Activated CD4-positive, alpha-beta T cell treated with anti-CD3 and anti-CD28 coated beads, Interleukin-2, amount 10 ng/mL, durations not matched to agents 7 days and 5 days (primary cell): ENCODE results near the gene SESN1. TPM values are rescaled to one million over a fixed set of nuclear protein-coding genes. Genes with fewer than 3 reads are reported as not detected.
A peak's percentile ranks its signal among the peaks of the same experiment; 100 is the strongest.

Source experiments
- CTCF ChIA-PET: fragments of 350-600 bp; sonication (Branson Sonifier 250); formaldehyde crosslinking; loops from one replicate; lab custom pipeline; 2021; ENCODE audit warnings: antibody characterized with exemption; lab: Charles Lee
- POLR2A ChIA-PET: fragments of 350-600 bp; sonication (Branson Sonifier 250); formaldehyde crosslinking; loops from one replicate; lab custom pipeline; 2021; ENCODE audit warnings: antibody characterized with exemption; lab: Charles Lee
- DNase-seq: peaks from one replicate; pipeline ENCODE4 v3.0.0-alpha.2; 2020
- H3K27ac Mint-ChIP-seq: one replicate; pipeline ENCODE4 v1.8.0; 2021; ENCODE audit warnings: mild to moderate bottlenecking, moderate library complexity, mixed read lengths
- H3K27me3 Mint-ChIP-seq: one replicate; pipeline ENCODE4 v1.8.0; 2021; ENCODE audit warnings: mixed read lengths
- H3K36me3 Mint-ChIP-seq: one replicate; pipeline ENCODE4 v1.8.0; 2021; ENCODE audit warnings: low read depth, mixed read lengths
- H3K4me1 Mint-ChIP-seq: one replicate; pipeline ENCODE4 v1.8.0; 2021; ENCODE audit warnings: mixed read lengths
- H3K4me3 Mint-ChIP-seq: one replicate; pipeline ENCODE4 v1.8.0; 2021; ENCODE audit warnings: mild to moderate bottlenecking, moderate library complexity, mixed read lengths
- H3K9me3 Mint-ChIP-seq: one replicate; pipeline ENCODE4 v1.8.0; 2021; ENCODE audit warnings: mixed read lengths
- total RNA-seq, 2 experiments: library from RNA; stranded (reverse); gene quantifications; one replicate each; pipeline ENCODE4 v1.2.3, GENCODE V29; 2021

The SESN1 gene
- total RNA-seq, 2 experiments from 2014 or later: 19.9 to 21.6 TPM

DNA sequence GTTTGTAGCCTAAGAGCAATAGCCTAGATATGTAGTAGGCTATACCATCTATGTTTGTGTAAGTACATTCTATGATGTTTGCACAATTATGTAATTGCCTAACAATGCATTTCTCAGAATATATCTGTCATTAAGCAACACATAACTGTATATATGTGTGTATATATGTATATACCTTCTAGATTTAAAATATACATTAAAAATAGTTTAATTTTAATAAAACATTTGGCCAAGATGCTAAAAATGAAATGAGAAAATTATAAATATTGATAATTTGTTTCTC, 20.6 kb downstream of the SESN1 start:
- no peak overlapping the region for H3K4me3 Mint-ChIP-seq

DNA sequence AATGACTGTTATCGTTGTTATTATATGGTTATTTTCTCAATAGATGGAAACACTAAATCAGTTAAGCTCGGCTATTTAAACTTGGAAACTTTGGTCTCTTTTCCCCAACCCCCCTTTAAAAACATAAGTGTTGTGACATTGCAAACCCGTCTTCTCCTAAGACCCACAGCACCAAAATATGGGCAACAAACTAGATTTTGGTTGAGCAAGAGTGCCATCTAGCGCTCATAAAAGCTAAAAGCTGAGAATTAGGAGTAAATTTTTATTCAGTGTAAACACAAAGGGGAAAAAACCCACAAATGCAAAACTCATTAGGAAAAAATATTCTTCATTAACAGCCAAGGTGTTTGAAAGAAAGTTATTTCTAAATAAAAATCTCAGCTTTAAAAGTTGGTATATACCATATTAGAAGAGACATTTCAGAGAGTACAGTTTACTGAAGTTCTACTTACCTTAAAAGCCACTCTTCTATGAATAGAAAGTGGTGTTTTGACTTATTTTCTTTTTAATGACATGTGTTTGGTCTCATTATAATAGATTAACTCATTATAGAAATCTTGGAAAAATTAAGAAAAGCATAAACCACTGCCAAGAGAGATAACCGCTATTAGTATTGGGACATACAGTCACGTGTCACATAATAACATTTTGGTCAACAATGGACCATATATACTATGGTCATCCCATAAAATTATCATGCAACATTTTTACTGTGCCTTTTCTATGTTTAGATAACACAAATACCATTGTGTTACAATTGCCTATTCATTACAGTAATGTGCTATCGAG, 21.1 kb downstream of the SESN1 start:
- H3K27me3 Mint-ChIP-seq: peaks cover 5% of the 10 kb centered on the region
- H3K4me1 Mint-ChIP-seq: peaks cover 21% of the 10 kb centered on the region
- CTCF ChIA-PET: interaction anchor here (0.6 to 2.4 kb wide), 12 partner anchors 15 to 531 kb away, joined by 3 to 7 read pairs (median 4); no protein-coding TSS in a partner anchor

More for the DNA sequence above, 20.6 kb downstream of the SESN1 start:
- POLR2A ChIA-PET: no interaction called here
- CTCF ChIA-PET: interaction anchor here (0.9 to 2.4 kb wide), 5 partner anchors 38 to 528 kb away, joined by 3 to 7 read pairs (median 4); partner anchors contain the start of gene ARMC2
- no peak for DNase-seq
- Mint-ChIP-seq H3K4me1 (peaks cover 21% of the 10 kb centered on the region), H3K27ac (no peak overlapping the region), H3K27me3 (peaks cover 5% of the 10 kb centered on the region), H3K36me3 (no peaks in the 10 kb centered on the region), H3K9me3 (no peaks in the 10 kb centered on the region)

GRCh38 chr6:109071125-109071917, 23.3 kb downstream of the SESN1 start:
- peaks cover 2% of the 10 kb centered on the region for H3K36me3 Mint-ChIP-seq
- ChIA-PET POLR2A (no interaction called here), CTCF (interaction anchor here (0.6 to 1.3 kb wide), 5 partner anchors 9 to 530 kb away, joined by 3 to 4 read pairs (median 3); partner anchors contain the start of gene FOXO3)
- H3K9me3 Mint-ChIP-seq: no peaks in the 10 kb centered on the region
- peaks cover 19% of the 10 kb centered on the region for H3K4me1 Mint-ChIP-seq
- peak overlapping the region; percentile 48 for H3K27ac Mint-ChIP-seq
- H3K4me3 Mint-ChIP-seq: peak overlapping the region; percentile 17
- no peak for DNase-seq
- H3K27me3 Mint-ChIP-seq: peaks cover 5% of the 10 kb centered on the region

More for the DNA sequence above, 21.1 kb downstream of the SESN1 start:
- no peaks in the 10 kb centered on the region for H3K9me3 Mint-ChIP-seq
- no peak overlapping the region for H3K4me3 Mint-ChIP-seq
- POLR2A ChIA-PET: no interaction called here
- H3K27ac Mint-ChIP-seq: no peak overlapping the region
- no peaks in the 10 kb centered on the region for H3K36me3 Mint-ChIP-seq
- DNase-seq: peak; percentile 74

DNA sequence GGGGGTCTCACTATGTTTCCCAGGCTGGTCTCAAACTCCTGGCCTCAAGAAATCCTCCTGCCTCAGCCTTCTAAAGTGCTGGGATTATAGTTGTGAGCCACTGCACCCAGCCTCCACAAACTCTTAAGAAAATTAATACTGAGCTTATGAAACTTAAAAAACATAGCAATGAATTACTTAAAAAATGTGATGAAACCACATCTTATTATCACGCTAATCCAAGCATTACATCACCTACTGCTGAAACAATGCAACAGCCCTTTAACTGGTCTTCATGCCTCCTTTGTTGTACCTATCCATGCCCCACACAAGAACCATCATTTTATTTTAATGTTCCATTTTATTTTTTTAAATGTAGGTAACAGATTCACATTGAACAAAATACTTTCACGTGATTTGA, 24.9 kb downstream of the SESN1 start:
- peaks cover 18% of the 10 kb centered on the region for H3K4me1 Mint-ChIP-seq
- peaks cover 3% of the 10 kb centered on the region for H3K27me3 Mint-ChIP-seq
- H3K4me3 Mint-ChIP-seq: no peak overlapping the region
- no peak overlapping the region for H3K27ac Mint-ChIP-seq
- H3K9me3 Mint-ChIP-seq: no peaks in the 10 kb centered on the region
- ChIA-PET POLR2A (no interaction called here), CTCF (interaction anchor here (0.6 to 1.3 kb wide), 4 partner anchors 11 to 849 kb away, joined by 3 to 7 read pairs (median 3); partner anchors contain the start of gene SESN1)
- H3K36me3 Mint-ChIP-seq: peaks cover 2% of the 10 kb centered on the region
- no peak for DNase-seq

GRCh38 chr6:109062767-109063352, 31.8 kb downstream of the SESN1 start:
- peaks cover 24% of the 10 kb centered on the region for H3K4me1 Mint-ChIP-seq
- H3K36me3 Mint-ChIP-seq: peaks cover 1% of the 10 kb centered on the region
- POLR2A ChIA-PET: no interaction called here
- H3K9me3 Mint-ChIP-seq: no peaks in the 10 kb centered on the region
- CTCF ChIA-PET: interaction anchor here (1.5 kb wide), 1 partner anchor 8 kb away, joined by 4 read pairs; no protein-coding TSS in a partner anchor
- no peak overlapping the region for H3K4me3 Mint-ChIP-seq
- H3K27me3 Mint-ChIP-seq: no peaks in the 10 kb centered on the region
- H3K27ac Mint-ChIP-seq: no peak overlapping the region
- DNase-seq: no peak

- no peak overlapping the region for H3K4me3 Mint-ChIP-seq
- H3K9me3 Mint-ChIP-seq: no peaks in the 10 kb centered on the region
- H3K36me3 Mint-ChIP-seq: peaks cover 1% of the 10 kb centered on the region
- no peak overlapping the region for H3K27ac Mint-ChIP-seq
- DNase-seq: no peak
- H3K27me3 Mint-ChIP-seq: no peaks in the 10 kb centered on the region
- POLR2A ChIA-PET: no interaction called here
- peaks cover 24% of the 10 kb centered on the region for H3K4me1 Mint-ChIP-seq
- CTCF ChIA-PET: interaction anchor here (0.8 to 1.5 kb wide), 2 partner anchors 9 to 10 kb away, joined by 3 to 4 read pairs; no protein-coding TSS in a partner anchor
These were observed 32.4 kb downstream of the SESN1 start for GRCh38 chr6:109062216-109062615.

DNA sequence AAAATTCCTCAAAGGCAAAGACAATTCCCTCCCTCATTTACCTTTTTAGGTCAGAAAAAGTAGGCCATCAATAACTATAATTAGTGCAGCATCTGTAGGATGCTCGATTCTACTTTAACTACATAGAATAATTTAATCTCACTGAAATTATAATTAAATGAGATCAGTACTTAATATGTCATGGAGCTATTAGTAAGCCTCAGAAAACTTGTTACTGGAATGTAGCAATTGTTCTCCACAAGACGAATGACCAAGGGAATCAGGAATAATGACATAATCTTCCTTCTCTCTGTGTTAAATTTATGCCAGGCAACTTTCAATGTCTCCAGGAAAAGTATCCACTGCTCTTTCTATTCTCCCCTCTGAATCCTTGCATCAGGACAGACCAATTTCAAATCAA, 34.1 kb downstream of the SESN1 start:
- no peaks in the 10 kb centered on the region for H3K9me3 Mint-ChIP-seq
- H3K27me3 Mint-ChIP-seq: no peaks in the 10 kb centered on the region
- no peak overlapping the region for H3K4me3 Mint-ChIP-seq
- ChIA-PET CTCF (no interaction called here), POLR2A (no interaction called here)
- no peak for DNase-seq
- peaks cover 1% of the 10 kb centered on the region for H3K36me3 Mint-ChIP-seq
- no peak overlapping the region for H3K27ac Mint-ChIP-seq
- H3K4me1 Mint-ChIP-seq: peaks cover 24% of the 10 kb centered on the region

GRCh38 chr6:109059571-109060021, 35.0 kb downstream of the SESN1 start:
- H3K9me3 Mint-ChIP-seq: no peaks in the 10 kb centered on the region
- H3K27me3 Mint-ChIP-seq: no peaks in the 10 kb centered on the region
- no peak for DNase-seq
- H3K36me3 Mint-ChIP-seq: peaks cover 1% of the 10 kb centered on the region
- ChIA-PET POLR2A (interaction anchor here (0.6 kb wide), 1 partner anchor 51 kb away, joined by 3 read pairs; no protein-coding TSS in a partner anchor), CTCF (interaction anchor here (0.9 to 1.0 kb wide), 3 partner anchors 10 to 163 kb away, joined by 3 read pairs; no protein-coding TSS in a partner anchor)
- no peak overlapping the region for H3K27ac Mint-ChIP-seq
- no peak overlapping the region for H3K4me3 Mint-ChIP-seq
- peaks cover 24% of the 10 kb centered on the region for H3K4me1 Mint-ChIP-seq

DNA sequence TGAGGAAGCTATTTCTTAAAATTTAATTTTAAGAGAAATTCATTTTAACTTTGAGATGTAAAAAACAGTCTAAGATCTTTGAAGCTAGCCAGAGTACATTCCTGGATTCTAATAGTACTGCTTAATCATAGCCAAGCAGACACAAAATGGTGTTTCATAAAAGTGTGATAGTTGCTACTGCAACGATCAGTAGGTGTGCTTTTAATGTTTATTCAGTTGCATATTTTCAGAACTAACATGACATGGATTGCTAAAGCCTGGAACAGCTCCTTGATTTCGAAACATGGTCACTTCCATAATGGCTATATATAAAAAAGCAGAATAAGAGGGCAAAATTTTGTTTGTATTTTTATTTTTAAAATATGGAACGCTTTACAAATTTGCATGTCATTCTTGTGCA, 35.5 kb downstream of the SESN1 start:
- H3K4me3 Mint-ChIP-seq: no peak overlapping the region
- peaks cover 1% of the 10 kb centered on the region for H3K36me3 Mint-ChIP-seq
- H3K27me3 Mint-ChIP-seq: no peaks in the 10 kb centered on the region
- no peaks in the 10 kb centered on the region for H3K9me3 Mint-ChIP-seq
- ChIA-PET POLR2A (interaction anchor here (0.6 kb wide), 1 partner anchor 103 kb away, joined by 3 read pairs; no protein-coding TSS in a partner anchor), CTCF (interaction anchor here (0.9 to 1.0 kb wide), 3 partner anchors 10 to 162 kb away, joined by 3 read pairs; no protein-coding TSS in a partner anchor)
- no peak overlapping the region for H3K27ac Mint-ChIP-seq
- DNase-seq: no peak
- H3K4me1 Mint-ChIP-seq: peaks cover 24% of the 10 kb centered on the region

GRCh38 chr6:109058620-109059019, 36.0 kb downstream of the SESN1 start:
- H3K9me3 Mint-ChIP-seq: no peaks in the 10 kb centered on the region
- no peak overlapping the region for H3K4me3 Mint-ChIP-seq
- POLR2A ChIA-PET: interaction anchor here (0.6 kb wide), 1 partner anchor 103 kb away, joined by 3 read pairs; no protein-coding TSS in a partner anchor
- peaks cover 24% of the 10 kb centered on the region for H3K4me1 Mint-ChIP-seq
- no peak overlapping the region for H3K27ac Mint-ChIP-seq
- CTCF ChIA-PET: interaction anchor here (0.9 to 1.0 kb wide), 3 partner anchors 11 to 162 kb away, joined by 3 read pairs; no protein-coding TSS in a partner anchor
- H3K27me3 Mint-ChIP-seq: no peaks in the 10 kb centered on the region
- H3K36me3 Mint-ChIP-seq: peaks cover 1% of the 10 kb centered on the region
- no peak for DNase-seq

- Mint-ChIP-seq H3K9me3 (no peaks in the 10 kb centered on the region), H3K4me1 (peaks cover 12% of the 10 kb centered on the region), H3K4me3 (no peak overlapping the region), H3K36me3 (no peaks in the 10 kb centered on the region), H3K27me3 (no peaks in the 10 kb centered on the region), H3K27ac (no peak overlapping the region)
- DNase-seq: no peak
- CTCF ChIA-PET: interaction anchor here (1.0 to 1.2 kb wide), 3 partner anchors 10 to 27 kb away, joined by 3 to 4 read pairs (median 3); no protein-coding TSS in a partner anchor
- POLR2A ChIA-PET: no interaction called here
These were observed 38.0 kb downstream of the SESN1 start for GRCh38 chr6:109056661-109057060.

- H3K36me3 Mint-ChIP-seq: no peaks in the 10 kb centered on the region
- peaks cover 12% of the 10 kb centered on the region for H3K4me1 Mint-ChIP-seq
- no peaks in the 10 kb centered on the region for H3K27me3 Mint-ChIP-seq
- DNase-seq: no peak
- no peaks in the 10 kb centered on the region for H3K9me3 Mint-ChIP-seq
- CTCF ChIA-PET: interaction anchor here (1.1 to 1.2 kb wide), 2 partner anchors 11 to 27 kb away, joined by 3 to 4 read pairs; no protein-coding TSS in a partner anchor
- POLR2A ChIA-PET: no interaction called here
- no peak overlapping the region for H3K4me3 Mint-ChIP-seq
- no peak overlapping the region for H3K27ac Mint-ChIP-seq
These were observed 38.8 kb downstream of the SESN1 start for GRCh38 chr6:109055771-109056235.
